NT2/D1 (cell line): ENCODE results near the gene PDZD8.

Experiments used
- DNase-seq: peaks from one replicate; pipeline ENCODE4 v3.0.0-alpha.2; 2011; ENCODE audit warnings: low read depth, low spot score
- H3K27me3 ChIP-seq: 2 replicates; pipeline ENCODE4 v1.6.0; 2011; ENCODE audit warnings: mild to moderate bottlenecking; ENCODE audit not compliant: insufficient read length, insufficient read depth
- H3K36me3 ChIP-seq: 2 replicates; pipeline ENCODE4 v1.6.1; 2011; ENCODE audit warnings: mild to moderate bottlenecking, low read length, mixed read lengths; ENCODE audit not compliant: insufficient read depth, insufficient read length
- H3K4me1 ChIP-seq: 2 replicates; pipeline ENCODE4 v1.5.1; 2011; ENCODE audit not compliant: insufficient read depth, insufficient read length
- H3K4me3 ChIP-seq: 2 replicates; pipeline ENCODE4 v1.5.1; 2011; ENCODE audit warnings: low read depth; ENCODE audit not compliant: insufficient read length
- H3K9ac ChIP-seq: 2 replicates; pipeline ENCODE4 v1.6.0; 2011; ENCODE audit warnings: low read depth; ENCODE audit not compliant: insufficient read length
- H3K9me3 ChIP-seq: 2 replicates; pipeline ENCODE4 v1.5.1; 2011; ENCODE audit warnings: mild to moderate bottlenecking, low read length; ENCODE audit not compliant: insufficient read depth
- SUZ12 ChIP-seq: IDR thresholded peaks from 2 replicates; pipeline ENCODE4 v1.6.1; 2011; ENCODE audit not compliant: insufficient read length, insufficient read depth; ENCODE audit errors: extremely low read depth
- YY1 ChIP-seq: IDR thresholded peaks from 2 replicates; pipeline ENCODE4 v1.6.1; 2011; ENCODE audit not compliant: insufficient read length, insufficient read depth
- ZNF274 ChIP-seq: IDR thresholded peaks from 2 replicates; pipeline ENCODE4 v1.6.1; 2011; ENCODE audit warnings: mild to moderate bottlenecking, low read depth, low read length

Gene PDZD8

GRCh38 chr10:117268258-117268657, 107.0 kb downstream of the PDZD8 start:
- DNase-seq: no peak
- H3K9me3 ChIP-seq: no peaks in the 10 kb centered on the region

GRCh38 chr10:117266812-117267211, 108.4 kb downstream of the PDZD8 start:
- TF ChIP-seq SUZ12 (no peak), ZNF274 (no peak), YY1 (no peak)
- Histone ChIP-seq H3K9ac (no peak overlapping the region), H3K27me3 (no peaks in the 10 kb centered on the region), H3K4me3 (no peak overlapping the region), H3K4me1 (peaks cover 4% of the 10 kb centered on the region), H3K9me3 (no peaks in the 10 kb centered on the region), H3K36me3 (no peaks in the 10 kb centered on the region)
- DNase-seq: no peak

More at GRCh38 chr10:117268258-117268657, 107.0 kb downstream of the PDZD8 start:
- no peaks in the 10 kb centered on the region for H3K4me1 ChIP-seq
- no peak overlapping the region for H3K9ac ChIP-seq
- no peaks in the 10 kb centered on the region for H3K27me3 ChIP-seq
- no peak overlapping the region for H3K4me3 ChIP-seq
- TF ChIP-seq ZNF274 (no peak), YY1 (no peak), SUZ12 (no peak)
- H3K36me3 ChIP-seq: no peaks in the 10 kb centered on the region

GRCh38 chr10:117266400-117266799, 108.8 kb downstream of the PDZD8 start:
- no peaks in the 10 kb centered on the region for H3K27me3 ChIP-seq
- H3K9me3 ChIP-seq: no peaks in the 10 kb centered on the region
- DNase-seq: no peak
- no peak overlapping the region for H3K4me3 ChIP-seq
- H3K4me1 ChIP-seq: peaks cover 4% of the 10 kb centered on the region
- H3K36me3 ChIP-seq: no peaks in the 10 kb centered on the region
- no peak overlapping the region for H3K9ac ChIP-seq
- TF ChIP-seq SUZ12 (no peak), ZNF274 (no peak), YY1 (no peak)

DNA sequence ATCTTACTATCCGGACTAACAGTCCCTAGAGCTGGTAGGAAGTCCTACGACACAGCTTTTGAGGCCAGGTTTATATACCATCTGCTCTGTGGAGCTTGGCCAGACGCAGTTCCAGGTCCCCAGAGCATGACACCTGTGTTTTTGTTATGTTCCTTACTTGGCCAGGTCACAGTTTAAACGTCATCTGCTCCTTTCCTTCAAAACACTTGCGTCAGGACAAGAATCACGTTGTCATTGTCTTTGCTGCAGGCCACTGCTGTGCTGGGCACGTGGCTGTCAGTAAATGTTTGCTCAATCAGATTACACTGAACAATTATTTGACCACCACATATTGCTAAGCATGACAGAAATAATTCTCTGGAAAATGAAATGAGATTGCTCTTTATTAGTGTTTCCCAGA, 110.5 kb downstream of the PDZD8 start:
- H3K9me3 ChIP-seq: no peaks in the 10 kb centered on the region
- no peak for DNase-seq

DNA sequence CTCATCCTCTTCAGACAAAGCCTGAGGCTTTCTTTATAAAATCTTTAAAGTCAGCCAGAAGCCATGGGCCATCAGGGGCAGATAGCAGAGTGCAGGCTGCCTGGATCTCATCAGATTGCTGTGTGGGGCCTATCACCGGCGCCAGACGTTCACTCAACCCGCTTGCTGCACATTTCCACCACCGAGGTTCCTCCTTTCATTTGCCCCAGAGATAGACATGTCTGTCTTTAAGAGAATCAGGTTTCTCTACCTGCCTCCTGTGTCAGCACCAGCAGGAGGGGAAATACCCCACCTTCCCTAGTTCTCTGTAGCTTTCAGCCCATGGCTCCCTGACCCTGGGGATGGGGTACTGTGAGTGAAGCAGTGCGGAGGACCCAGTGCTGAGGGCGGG, 112.3 kb downstream of the PDZD8 start:
- H3K36me3 ChIP-seq: no peaks in the 10 kb centered on the region
- no peak for DNase-seq
- no peaks in the 10 kb centered on the region for H3K27me3 ChIP-seq
- peaks cover 4% of the 10 kb centered on the region for H3K4me1 ChIP-seq
- H3K9ac ChIP-seq: no peak overlapping the region
- H3K9me3 ChIP-seq: no peaks in the 10 kb centered on the region
- no peak for TF ChIP-seq SUZ12
- H3K4me3 ChIP-seq: no peak overlapping the region

More for the DNA sequence above, 110.5 kb downstream of the PDZD8 start:
- Histone ChIP-seq H3K4me1 (peaks cover 4% of the 10 kb centered on the region), H3K9ac (no peak overlapping the region), H3K4me3 (no peak overlapping the region), H3K36me3 (no peaks in the 10 kb centered on the region), H3K27me3 (no peaks in the 10 kb centered on the region)
- no peak for TF ChIP-seq ZNF274
- TF ChIP-seq SUZ12: no peak
- TF ChIP-seq YY1: no peak

- H3K4me1 ChIP-seq: peaks cover 4% of the 10 kb centered on the region
- no peaks in the 10 kb centered on the region for H3K9me3 ChIP-seq
- H3K27me3 ChIP-seq: no peaks in the 10 kb centered on the region
- no peak for DNase-seq
- no peak overlapping the region for H3K4me3 ChIP-seq
- H3K36me3 ChIP-seq: no peaks in the 10 kb centered on the region
- H3K9ac ChIP-seq: no peak overlapping the region
- TF ChIP-seq ZNF274 (no peak), YY1 (no peak), SUZ12 (no peak)
Measured at GRCh38 chr10:117262291-117262902, 112.8 kb downstream of the PDZD8 start.

- H3K27me3 ChIP-seq: no peaks in the 10 kb centered on the region
- no peaks in the 10 kb centered on the region for H3K9me3 ChIP-seq
- H3K36me3 ChIP-seq: no peaks in the 10 kb centered on the region
- no peak for DNase-seq
- no peak overlapping the region for H3K9ac ChIP-seq
- no peak for TF ChIP-seq YY1
- TF ChIP-seq SUZ12: no peak
- no peak for TF ChIP-seq ZNF274
- peaks cover 4% of the 10 kb centered on the region for H3K4me1 ChIP-seq
- H3K4me3 ChIP-seq: no peak overlapping the region
Measured at GRCh38 chr10:117261501-117261900, 113.7 kb downstream of the PDZD8 start.

DNA sequence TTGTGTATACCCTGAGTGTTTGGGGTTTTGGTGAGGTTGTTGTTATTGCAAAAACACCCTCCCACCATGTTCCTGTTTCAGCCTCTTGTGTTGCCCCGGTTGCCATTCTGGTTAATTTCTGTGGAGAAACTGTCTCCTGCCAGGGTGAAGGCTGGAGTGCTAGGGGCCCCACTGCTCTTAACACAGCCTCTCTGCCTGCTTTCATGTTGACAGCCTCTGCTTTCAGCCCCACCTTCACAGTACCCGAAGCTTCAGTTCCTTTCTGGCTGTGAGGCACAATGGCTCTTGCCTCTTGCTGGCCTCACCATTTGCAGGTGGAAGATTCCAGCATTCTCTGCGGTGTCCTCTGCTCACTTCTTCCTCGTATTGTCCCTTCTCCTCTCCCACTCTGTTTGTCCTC, 115.2 kb downstream of the PDZD8 start:
- Histone ChIP-seq H3K4me3 (no peak overlapping the region), H3K27me3 (no peaks in the 10 kb centered on the region), H3K9me3 (no peaks in the 10 kb centered on the region), H3K9ac (no peak overlapping the region), H3K4me1 (peaks cover 4% of the 10 kb centered on the region), H3K36me3 (no peaks in the 10 kb centered on the region)
- no peak for TF ChIP-seq ZNF274
- no peak for TF ChIP-seq SUZ12
- TF ChIP-seq YY1: no peak
- no peak for DNase-seq
